Measurements from ENCODE around the gene FAM98A.

DNA sequence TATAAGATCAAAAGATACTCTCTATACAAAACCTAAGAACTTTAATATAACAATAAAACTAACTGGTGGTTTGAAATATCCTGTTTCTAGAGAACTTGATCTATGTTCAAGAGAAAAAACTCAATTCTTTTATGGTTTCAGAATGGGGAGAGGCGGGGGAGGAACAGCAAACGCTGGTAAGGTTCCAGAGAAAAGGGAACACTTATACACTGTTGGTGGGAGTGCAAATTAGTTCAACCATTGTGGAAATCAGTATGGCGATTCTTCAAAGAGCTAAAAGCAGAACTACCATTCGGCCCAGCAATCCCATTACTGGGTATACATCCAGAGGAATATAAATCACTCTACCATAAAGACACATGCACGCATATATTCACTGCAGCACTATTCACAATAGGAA, 17.2 kb downstream of the FAM98A start:
- TF ChIP-seq EP300 (IDR thresholded peaks at IDR 0.05) (no peak), POLR2A (IDR thresholded peaks at IDR 0.05; ENCODE audit: low read length) (no peak), FOSL2 (IDR thresholded peaks at IDR 0.05) (no peak), FOSL2 (CRISPR knock-in tag; IDR thresholded peaks at IDR 0.05) (no peak), CHD4 (IDR thresholded peaks at IDR 0.05; ENCODE audit: borderline replicate concordance) (no peak), EHMT2 (IDR thresholded peaks at IDR 0.05; ENCODE audit: low read depth) (no peak), KDM5A (IDR thresholded peaks at IDR 0.05) (no peak), MAFK (IDR thresholded peaks at IDR 0.05; ENCODE audit: partially characterized antibody) (no peak)
- TF ChIP-seq, protein P1, sequence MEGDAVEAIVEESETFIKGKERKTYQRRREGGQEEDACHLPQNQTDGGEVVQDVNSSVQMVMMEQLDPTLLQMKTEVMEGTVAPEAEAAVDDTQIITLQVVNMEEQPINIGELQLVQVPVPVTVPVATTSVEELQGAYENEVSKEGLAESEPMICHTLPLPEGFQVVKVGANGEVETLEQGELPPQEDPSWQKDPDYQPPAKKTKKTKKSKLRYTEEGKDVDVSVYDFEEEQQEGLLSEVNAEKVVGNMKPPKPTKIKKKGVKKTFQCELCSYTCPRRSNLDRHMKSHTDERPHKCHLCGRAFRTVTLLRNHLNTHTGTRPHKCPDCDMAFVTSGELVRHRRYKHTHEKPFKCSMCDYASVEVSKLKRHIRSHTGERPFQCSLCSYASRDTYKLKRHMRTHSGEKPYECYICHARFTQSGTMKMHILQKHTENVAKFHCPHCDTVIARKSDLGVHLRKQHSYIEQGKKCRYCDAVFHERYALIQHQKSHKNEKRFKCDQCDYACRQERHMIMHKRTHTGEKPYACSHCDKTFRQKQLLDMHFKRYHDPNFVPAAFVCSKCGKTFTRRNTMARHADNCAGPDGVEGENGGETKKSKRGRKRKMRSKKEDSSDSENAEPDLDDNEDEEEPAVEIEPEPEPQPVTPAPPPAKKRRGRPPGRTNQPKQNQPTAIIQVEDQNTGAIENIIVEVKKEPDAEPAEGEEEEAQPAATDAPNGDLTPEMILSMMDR (IDR thresholded peaks at IDR 0.05) = no peak

Data from A549 (cell line).